ENCODE measurements around the gene ZFC3H1.

The ZFC3H1 gene

DNA sequence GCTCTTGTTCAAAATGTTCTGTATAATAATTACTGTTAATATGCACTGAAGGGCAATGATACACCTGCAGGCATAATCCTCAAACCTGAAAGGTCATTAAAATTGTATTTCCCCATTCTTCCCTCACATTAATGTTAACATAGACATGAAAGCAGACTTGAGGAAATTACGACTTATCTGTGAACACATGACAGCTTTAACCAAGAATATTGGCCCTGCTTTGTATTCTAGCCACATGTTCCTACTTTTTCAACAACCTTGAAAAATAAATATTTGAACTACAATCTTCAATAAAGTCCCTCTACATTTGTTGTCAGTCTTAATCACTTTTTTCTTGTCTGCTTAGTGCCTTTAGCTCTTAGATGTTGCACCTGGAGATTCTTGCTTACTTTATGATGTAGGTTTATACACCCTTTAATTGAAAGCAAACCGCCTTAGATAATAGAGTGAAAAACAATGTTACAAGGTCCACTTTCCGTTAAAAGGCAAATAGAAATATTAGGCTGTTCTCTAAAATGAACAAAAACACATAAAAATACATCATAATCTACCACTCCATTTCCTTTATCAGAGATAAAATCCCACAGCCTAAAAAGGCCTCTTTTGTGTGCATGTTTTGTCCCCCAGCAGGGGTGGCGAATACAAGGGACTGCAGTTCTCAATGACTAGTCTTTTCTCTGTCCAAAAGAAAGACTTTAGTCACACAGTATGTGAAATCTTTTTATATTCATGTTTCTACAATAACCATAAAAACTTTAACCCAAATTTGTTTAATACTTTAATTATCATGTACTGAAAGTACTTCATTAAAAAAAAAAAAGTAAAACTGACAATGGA lies 55.9 kb downstream of the ZFC3H1 start:
- no peak for TF ChIP-seq NFIC (IDR thresholded peaks at IDR 0.05)
- TF ChIP-seq EP300 (IDR thresholded peaks at IDR 0.05; ENCODE audit: borderline replicate concordance) = no peak
- TF ChIP-seq TAF1 (IDR thresholded peaks at IDR 0.05; ENCODE audit: low read depth) = no peak
- no peak for TF ChIP-seq CEBPB (IDR thresholded peaks at IDR 0.05)
- TF ChIP-seq EGR1 (IDR thresholded peaks at IDR 0.05) = no peak
- TF ChIP-seq, protein P1, sequence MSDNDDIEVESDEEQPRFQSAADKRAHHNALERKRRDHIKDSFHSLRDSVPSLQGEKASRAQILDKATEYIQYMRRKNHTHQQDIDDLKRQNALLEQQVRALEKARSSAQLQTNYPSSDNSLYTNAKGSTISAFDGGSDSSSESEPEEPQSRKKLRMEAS (IDR thresholded peaks at IDR 0.05) = no peak
- no peak for TF ChIP-seq CREB1 (IDR thresholded peaks at IDR 0.05; ENCODE audit: low read depth)
- TF ChIP-seq FOXM1 (IDR thresholded peaks at IDR 0.05; ENCODE audit: borderline replicate concordance, low read depth) = no peak
- no peak for TF ChIP-seq ZBTB7A (IDR thresholded peaks at IDR 0.05; ENCODE audit: low read depth)
- no peak for TF ChIP-seq TEAD4 (IDR thresholded peaks at IDR 0.05)
- TF ChIP-seq, protein P2, sequence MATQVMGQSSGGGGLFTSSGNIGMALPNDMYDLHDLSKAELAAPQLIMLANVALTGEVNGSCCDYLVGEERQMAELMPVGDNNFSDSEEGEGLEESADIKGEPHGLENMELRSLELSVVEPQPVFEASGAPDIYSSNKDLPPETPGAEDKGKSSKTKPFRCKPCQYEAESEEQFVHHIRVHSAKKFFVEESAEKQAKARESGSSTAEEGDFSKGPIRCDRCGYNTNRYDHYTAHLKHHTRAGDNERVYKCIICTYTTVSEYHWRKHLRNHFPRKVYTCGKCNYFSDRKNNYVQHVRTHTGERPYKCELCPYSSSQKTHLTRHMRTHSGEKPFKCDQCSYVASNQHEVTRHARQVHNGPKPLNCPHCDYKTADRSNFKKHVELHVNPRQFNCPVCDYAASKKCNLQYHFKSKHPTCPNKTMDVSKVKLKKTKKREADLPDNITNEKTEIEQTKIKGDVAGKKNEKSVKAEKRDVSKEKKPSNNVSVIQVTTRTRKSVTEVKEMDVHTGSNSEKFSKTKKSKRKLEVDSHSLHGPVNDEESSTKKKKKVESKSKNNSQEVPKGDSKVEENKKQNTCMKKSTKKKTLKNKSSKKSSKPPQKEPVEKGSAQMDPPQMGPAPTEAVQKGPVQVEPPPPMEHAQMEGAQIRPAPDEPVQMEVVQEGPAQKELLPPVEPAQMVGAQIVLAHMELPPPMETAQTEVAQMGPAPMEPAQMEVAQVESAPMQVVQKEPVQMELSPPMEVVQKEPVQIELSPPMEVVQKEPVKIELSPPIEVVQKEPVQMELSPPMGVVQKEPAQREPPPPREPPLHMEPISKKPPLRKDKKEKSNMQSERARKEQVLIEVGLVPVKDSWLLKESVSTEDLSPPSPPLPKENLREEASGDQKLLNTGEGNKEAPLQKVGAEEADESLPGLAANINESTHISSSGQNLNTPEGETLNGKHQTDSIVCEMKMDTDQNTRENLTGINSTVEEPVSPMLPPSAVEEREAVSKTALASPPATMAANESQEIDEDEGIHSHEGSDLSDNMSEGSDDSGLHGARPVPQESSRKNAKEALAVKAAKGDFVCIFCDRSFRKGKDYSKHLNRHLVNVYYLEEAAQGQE (IDR thresholded peaks at IDR 0.05; ENCODE audit: low read depth) = no peak
- TF ChIP-seq TCF12 (IDR thresholded peaks at IDR 0.05; ENCODE audit: low read depth) = no peak
- TF ChIP-seq, protein P3, sequence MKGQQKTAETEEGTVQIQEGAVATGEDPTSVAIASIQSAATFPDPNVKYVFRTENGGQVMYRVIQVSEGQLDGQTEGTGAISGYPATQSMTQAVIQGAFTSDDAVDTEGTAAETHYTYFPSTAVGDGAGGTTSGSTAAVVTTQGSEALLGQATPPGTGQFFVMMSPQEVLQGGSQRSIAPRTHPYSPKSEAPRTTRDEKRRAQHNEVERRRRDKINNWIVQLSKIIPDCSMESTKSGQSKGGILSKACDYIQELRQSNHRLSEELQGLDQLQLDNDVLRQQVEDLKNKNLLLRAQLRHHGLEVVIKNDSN (IDR thresholded peaks at IDR 0.05) = no peak
- no peak for TF ChIP-seq RAD21 (IDR thresholded peaks at IDR 0.05; ENCODE audit: low read depth)
- TF ChIP-seq YY1 (IDR thresholded peaks at IDR 0.05; ENCODE audit: low read depth) = no peak

- TF ChIP-seq CREB1 (IDR thresholded peaks at IDR 0.05; ENCODE audit: low read depth) (no peak), ZBTB7A (IDR thresholded peaks at IDR 0.05; ENCODE audit: low read depth) (no peak), RAD21 (IDR thresholded peaks at IDR 0.05; ENCODE audit: low read depth) (no peak), EGR1 (IDR thresholded peaks at IDR 0.05) (no peak), TEAD4 (IDR thresholded peaks at IDR 0.05) (no peak), YY1 (IDR thresholded peaks at IDR 0.05; ENCODE audit: low read depth) (no peak), TCF12 (IDR thresholded peaks at IDR 0.05; ENCODE audit: low read depth) (no peak), NFIC (IDR thresholded peaks at IDR 0.05) (no peak), FOXM1 (IDR thresholded peaks at IDR 0.05; ENCODE audit: borderline replicate concordance, low read depth) (no peak), EP300 (IDR thresholded peaks at IDR 0.05; ENCODE audit: borderline replicate concordance) (no peak), TAF1 (IDR thresholded peaks at IDR 0.05; ENCODE audit: low read depth) (no peak), CEBPB (IDR thresholded peaks at IDR 0.05) (no peak)
- TF ChIP-seq, protein P1 (IDR thresholded peaks at IDR 0.05) = no peak
- TF ChIP-seq, protein P2 (IDR thresholded peaks at IDR 0.05; ENCODE audit: low read depth) = no peak
- TF ChIP-seq, protein P3 (IDR thresholded peaks at IDR 0.05) = no peak
These were observed 58.6 kb downstream of the ZFC3H1 start for GRCh38 chr12:71605039-71605438.

DNA sequence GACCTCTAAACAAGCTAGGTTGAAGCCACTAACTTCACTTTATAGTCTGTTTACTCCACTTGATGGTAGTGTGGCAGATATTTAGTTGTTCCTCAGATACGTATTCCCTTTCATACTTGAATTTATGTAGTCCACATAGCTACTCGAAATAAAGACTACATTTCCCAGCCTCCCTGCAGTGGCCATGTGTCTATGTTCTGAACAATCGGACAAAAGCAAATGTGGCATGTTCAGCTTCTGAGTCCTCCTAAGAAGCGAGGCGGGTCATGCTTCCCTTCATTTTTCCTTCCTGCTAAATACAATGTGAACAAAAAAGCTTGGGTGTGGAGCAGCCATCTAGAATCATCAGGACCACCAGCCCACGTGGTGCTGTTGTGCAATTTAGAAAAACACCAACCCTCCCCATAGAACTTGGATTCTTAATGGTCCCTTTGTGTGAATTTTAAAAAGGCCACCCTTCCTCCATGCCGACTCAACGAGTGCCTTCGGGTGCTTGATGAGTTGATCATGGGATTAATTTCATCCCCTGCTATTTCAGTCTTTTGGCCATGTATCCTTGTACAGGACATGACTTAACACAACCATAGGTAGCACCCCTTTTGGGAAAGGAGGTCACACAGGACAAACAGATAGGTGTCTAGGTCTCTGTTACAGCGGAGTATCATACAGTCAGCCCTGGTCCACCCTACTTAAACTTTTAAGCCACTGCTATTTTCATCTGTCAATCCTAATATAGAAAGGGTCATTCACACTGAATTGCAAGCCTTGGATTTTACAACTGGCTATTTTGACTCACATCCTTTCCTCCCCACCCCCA lies 60.7 kb downstream of the ZFC3H1 start:
- TF ChIP-seq CREB1 (IDR thresholded peaks at IDR 0.05; ENCODE audit: low read depth) (no peak), TAF1 (IDR thresholded peaks at IDR 0.05; ENCODE audit: low read depth) (no peak), FOXM1 (IDR thresholded peaks at IDR 0.05; ENCODE audit: borderline replicate concordance, low read depth) (no peak)
- TF ChIP-seq, protein P3 (IDR thresholded peaks at IDR 0.05) = peak; percentile 61
- TF ChIP-seq, protein P1 (IDR thresholded peaks at IDR 0.05) = no peak
- TF ChIP-seq, protein P2 (IDR thresholded peaks at IDR 0.05; ENCODE audit: low read depth) = no peak

Data from Ishikawa (cell line).